NOMO-1 (cell line): ENCODE measurements around the gene RBBP9.
A peak's percentile ranks its signal among the peaks of the same experiment; 100 is the strongest.
"Not testable (repeated sequence)": the region's sequence is repeated elsewhere in the genome, so short reads cannot be mapped to it uniquely, and the experiment has no call there.

Experiments
- DNase-seq, 2 experiments: peaks; one replicate each; lab custom pipeline; 2025; ENCODE audit not compliant: unreplicated experiment in 2 of 2; lab: John Stamatoyannopoulos, UW

RBBP9 gene

GRCh38 chr20:18506744-18507143, 9.7 kb upstream of the RBBP9 start:
- DNase-seq: no peak

- DNase-seq: no peak
These were observed 7.5 kb upstream of the RBBP9 start for GRCh38 chr20:18504479-18505060.

- not testable (repeated sequence) for DNase-seq
These were observed 4.6 kb upstream of the RBBP9 start for GRCh38 chr20:18501672-18502071.

GRCh38 chr20:18497603-18498002, 578 bp upstream of the RBBP9 start:
- DNase-seq: no peak

DNA sequence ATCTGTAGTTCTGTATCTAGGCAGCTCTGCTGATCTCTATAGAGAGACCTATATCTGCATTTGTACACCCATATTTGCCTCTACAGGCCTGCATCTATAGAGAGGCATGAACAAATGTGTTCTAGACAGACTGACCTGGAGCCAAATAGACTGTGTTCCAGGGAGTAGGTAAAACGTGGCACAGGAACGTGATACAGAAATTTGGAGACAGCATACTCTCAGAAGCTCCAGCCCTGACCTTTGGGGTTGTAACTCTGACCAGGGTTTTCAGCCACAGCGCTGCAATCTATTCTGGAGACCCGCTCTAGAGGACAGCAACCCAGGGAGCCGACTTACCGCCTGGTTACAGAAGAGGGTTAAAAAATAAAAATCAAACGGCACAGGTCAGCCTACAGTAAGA, 983 bp downstream of the RBBP9 start:
- no peak for DNase-seq

DNA sequence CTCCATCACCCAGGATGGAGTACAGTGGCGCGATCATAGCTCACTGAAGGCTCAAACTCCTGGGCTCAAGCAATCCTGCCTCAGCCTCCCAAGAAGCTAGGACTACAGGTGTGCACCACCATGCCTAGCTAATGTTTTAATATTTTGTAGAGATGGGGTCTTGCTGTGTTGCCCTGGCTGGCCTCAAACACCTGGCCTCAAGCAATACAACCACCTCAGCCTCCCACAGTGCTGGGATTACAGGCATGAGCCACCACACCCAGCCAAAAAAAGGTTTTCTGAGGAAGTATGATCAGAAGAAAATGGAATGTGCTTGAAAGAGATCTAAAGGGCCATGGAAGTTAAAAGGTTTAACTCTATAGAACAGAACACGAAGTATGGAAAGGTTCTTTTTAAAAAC, 8.7 kb downstream of the RBBP9 start:
- DNase-seq: no peak

DNA sequence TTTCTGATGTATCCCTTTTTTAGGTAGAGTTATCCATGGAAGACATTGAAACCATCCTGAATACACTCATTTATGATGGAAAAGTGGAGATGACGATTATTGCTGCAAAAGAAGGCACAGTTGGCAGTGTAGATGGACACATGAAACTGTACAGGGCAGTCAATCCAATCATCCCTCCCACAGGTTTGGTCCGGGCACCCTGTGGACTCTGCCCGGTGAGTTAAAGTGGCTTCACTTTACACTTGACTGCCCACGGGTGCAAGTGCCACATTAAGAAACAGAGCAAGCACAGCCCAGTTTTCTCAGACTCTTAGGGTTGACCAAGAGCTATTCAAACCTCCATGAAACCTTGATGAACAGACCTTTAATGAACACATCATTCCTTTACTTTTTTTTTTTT, 15.4 kb downstream of the RBBP9 start:
- DNase-seq: no peak

DNA sequence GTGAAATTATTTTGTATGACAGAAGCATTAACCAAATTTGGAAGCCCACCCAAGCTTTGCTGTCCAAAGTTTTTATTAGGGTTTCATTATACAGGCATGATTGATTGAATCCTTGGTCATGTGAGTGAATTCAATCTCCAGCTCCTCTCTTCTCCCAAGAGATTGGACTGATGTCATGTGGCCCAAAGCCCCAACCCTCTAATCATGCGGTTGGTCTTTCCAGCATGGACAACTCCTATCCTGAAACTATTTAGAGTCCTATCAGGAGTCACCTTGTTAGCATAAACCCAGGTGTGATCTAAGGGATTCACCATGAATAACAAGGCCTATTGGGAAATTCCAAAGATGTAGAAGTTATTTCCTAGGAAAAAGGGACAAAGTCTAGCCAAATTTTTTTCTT, 19.2 kb downstream of the RBBP9 start:
- no peak for DNase-seq

DNA sequence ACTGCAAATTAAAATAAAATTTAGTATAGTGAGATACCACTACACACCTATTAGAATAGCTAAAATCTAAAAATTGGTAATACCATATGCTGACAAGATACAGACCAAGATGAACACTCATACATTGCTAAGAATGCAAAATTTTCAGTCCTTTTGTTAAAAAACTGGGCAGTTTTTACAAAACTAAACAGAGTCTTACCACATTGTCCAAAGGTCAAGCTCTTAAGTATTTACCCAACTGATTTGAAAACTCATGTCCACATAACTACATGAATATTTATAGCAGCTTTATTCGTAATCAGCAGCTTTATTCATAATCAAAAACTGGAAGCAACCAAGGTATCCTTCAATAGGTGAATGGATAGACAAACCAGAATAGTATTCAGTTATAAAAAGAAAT, 19.8 kb downstream of the RBBP9 start:
- no peak for DNase-seq

DNA sequence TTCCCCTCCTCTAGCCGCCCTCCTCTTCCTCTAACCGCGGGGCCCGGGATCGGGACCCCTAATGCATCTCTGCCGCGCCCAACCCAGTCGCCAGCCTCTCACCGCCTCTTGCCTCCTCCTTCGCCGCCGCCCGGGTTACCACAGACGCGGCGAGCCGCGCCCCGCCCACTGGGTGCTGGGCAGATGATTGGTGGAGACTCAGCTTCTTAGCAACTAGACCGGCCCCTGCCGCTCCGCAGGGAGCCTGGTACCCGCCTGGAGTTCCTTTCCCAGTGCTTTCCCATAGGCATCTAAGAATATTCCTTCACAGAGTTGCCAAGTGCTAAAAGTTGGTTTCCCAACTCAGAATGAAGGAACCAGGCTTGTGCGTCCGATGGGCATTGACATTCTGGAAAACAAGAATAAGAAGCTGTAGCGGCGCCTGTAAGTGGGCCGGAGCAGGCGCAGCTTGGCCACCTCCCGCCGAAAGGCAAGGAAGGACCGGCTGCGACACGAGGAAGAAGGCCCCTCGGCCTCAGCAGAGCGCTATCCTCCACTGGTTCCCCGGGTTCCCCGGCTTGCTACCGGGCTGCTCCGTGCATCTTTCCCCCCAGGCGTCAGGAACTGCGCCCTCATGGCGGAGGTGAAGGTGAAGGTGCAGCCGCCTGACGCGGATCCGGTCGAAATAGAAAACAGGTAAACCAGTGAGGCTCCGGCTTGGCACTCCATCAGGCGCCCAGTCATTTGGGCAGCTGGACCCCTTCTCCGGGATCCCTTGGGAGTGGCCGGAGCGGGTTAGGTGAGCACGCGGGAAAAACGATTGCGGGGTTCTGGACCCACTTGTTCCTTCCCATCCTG, 29.9 kb downstream of the RBBP9 start, which contains the start of the genes DZANK1 and POLR3F:
Gene DZANK1, minus strand, starts transcription at position 137 of the 837 bp plus-strand sequence. CDS start 1,672 bp downstream, outside the sequence.
Gene POLR3F, plus strand, starts transcription at position 497 of the 837 bp plus-strand sequence. Its CDS starts 117 bp downstream, at position 614.
- DNase-seq: peak; percentile 91 to 93

- no peak for DNase-seq
These were observed 30.5 kb downstream of the RBBP9 start for GRCh38 chr20:18466574-18466893.

DNA sequence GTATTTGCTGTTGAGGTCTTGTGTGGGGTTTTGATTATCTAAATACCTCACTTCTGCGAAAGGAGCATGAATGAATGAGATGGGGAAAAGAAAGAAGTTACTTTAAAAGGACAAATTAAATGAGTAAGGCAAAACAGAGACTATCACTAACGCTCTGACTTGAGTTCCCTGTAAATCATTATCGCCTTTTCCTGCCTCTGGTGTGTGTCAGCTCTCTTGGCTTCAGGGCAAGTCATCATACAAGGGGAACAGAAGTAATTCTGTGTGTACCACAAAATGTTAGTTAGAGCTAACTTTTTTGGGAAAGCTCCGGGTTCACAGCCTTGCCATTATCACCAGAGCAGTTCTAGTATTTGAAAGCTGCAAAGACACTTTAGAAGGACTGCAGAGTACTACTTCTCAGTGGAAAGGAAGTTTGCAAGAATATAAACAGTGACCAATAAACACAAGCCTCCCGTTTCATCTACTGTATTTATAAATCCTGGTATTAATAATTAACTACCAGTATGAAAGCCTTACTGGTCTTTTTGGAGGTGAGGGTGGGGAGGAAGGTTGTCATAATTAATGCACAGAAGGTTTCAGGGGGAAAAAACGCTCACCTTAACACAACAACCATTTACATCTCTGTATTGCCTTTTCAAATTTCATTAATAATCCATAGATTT, 31.4 kb downstream of the RBBP9 start:
- no peak for DNase-seq

DNA sequence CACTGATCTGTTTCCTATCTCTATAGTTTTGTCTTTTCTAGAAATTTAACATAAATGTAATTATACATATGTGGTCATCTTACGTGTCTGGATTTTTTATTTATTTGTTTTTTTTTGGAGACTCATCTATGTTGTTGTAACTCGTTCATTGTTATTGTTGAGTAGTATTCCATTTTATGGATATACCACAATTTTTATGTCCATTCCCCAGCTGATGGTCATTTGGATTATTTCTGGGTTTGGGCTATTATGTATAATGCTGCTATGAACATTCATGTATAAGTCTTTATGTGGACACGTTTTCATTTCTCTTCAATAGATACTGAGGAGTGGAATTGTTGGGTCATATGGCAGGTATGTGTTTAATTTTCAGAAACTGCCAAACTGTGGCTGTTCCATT, 40.4 kb downstream of the RBBP9 start:
- no peak for DNase-seq

DNA sequence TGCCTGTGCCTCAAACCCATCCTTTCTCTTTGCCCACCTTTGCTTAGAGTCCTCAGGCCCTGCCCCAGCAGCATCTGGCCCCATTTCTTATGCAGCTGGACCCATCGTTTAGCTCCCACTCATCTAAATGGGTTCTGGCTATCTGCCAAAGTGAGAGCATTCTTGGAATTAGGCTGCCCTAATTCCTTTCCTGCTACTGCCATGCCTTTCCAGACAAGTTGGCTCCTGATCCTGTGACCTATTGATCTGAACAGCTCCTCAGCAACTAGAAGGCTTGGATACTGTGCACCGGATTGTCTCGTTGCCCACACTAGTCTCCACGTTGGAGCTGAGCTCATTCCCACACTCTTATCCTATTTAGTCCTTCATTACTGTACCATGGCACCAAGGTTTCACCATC, 53.1 kb downstream of the RBBP9 start:
- DNase-seq: no peak

- DNase-seq: no peak
These were observed 56.6 kb downstream of the RBBP9 start for GRCh38 chr20:18440403-18440802.

DNA sequence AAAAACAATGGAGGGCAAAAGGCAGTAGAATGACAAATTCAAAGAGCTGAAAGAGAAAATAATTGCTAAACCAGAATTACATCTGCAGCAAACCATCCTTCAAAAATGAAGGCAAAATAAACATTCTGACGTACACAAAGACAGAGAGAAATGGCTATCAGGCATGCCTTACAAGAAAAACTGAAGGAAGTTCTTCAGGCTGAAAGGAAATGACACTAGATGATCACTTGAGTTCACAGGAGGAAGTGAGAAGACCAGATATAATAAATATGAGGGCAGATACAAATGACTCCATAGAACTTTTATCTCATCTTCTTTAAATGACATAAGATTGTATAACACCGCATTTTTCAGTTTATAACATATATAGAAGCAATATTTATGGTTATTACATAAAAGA, 60.2 kb downstream of the RBBP9 start:
- peak in 1 of 2 experiments; percentile 53 for DNase-seq
